Body of pancreas (tissue), 4 donors: ENCODE measurements around the gene PNMT. TPM values are rescaled to one million over a fixed set of nuclear protein-coding genes. Genes with fewer than 3 reads are reported as not detected.

Experiments used
- ATAC-seq: fragments of 150-250 bp; one replicate; pipeline ENCODE4 v1.9.1; 2016
- DNase-seq, 4 donors: peaks; one replicate each; pipeline ENCODE4 v3.0.0-alpha.2; 2019
- H3K27ac ChIP-seq, 4 donors: fragments of 200-600 bp; sonication (generic); 1 replicate in 3 of 4; 2 replicates in 1 of 4; pipeline versions ENCODE4 v1.5.1 to v1.6.1; 2016 to 2019; ENCODE audit warnings: mild to moderate bottlenecking in 1 of 4, mixed read lengths in 1 of 4, moderate library complexity in 1 of 4
- H3K27me3 ChIP-seq, 2 donors: fragments of 200-600 bp; sonication (generic); one replicate each; pipeline ENCODE4 v1.6.0; 2016; ENCODE audit warnings: mild to moderate bottlenecking in 1 of 2
- H3K36me3 ChIP-seq, 2 donors: fragments of 200-600 bp; sonication (generic); replicated peaks in 1 of 2; 2 replicates each; pipeline ENCODE4 v1.5.1; 2016; ENCODE audit warnings: low read depth in 2 of 2; ENCODE audit not compliant: insufficient read depth in 1 of 2
- H3K4me1 ChIP-seq: fragments of 200-600 bp; sonication (generic); one replicate; pipeline ENCODE4 v1.6.0; 2016
- H3K4me3 ChIP-seq, 2 donors: fragments of 200-600 bp; sonication (generic); 1 replicate in 1 of 2; 2 replicates in 1 of 2; pipeline ENCODE4 v1.5.1; 2016 to 2019
- H3K9me3 ChIP-seq, 3 donors: fragments of 200-600 bp; sonication (generic); 1 replicate in 2 of 3; 2 replicates in 1 of 3; pipeline ENCODE4 v1.5.1; 2016
- CTCF ChIP-seq, 7 experiments: fragments of 450-650 bp in 4 of 7; fragments of 200-600 bp in 3 of 7; sonication (generic) in 3 of 7; IDR thresholded peaks; one replicate each; pipeline ENCODE4 v1.5.1; 2016 to 2019; ENCODE audit warnings: antibody characterized with exemption in 7 of 7
- POLR2A ChIP-seq, 3 donors: fragments of 450-650 bp; IDR thresholded peaks; one replicate each; pipeline ENCODE4 v1.6.1; 2016; ENCODE audit warnings: antibody characterized with exemption in 3 of 3, mild to moderate bottlenecking in 2 of 3
- WGBS, 2 donors: methylation state at CpG; one replicate each; pipeline ENCODE4 v1.1.5; 2017; 5-methylcytosine and 5-hydroxymethylcytosine counted together
- intact Hi-C: fragments of 100-400 bp; cut with DNase I; formaldehyde crosslinking; loops from one replicate; pipeline ENCODE4 v1.15.1; 2023
- total RNA-seq, 2 donors: library from RNA; depleted of rRNA; stranded (reverse); fragments of >200 nt; gene quantifications; one replicate each; pipeline ENCODE4 v1.1.0, GENCODE V29; 2016

The PNMT gene
- total RNA-seq, 2 donors from 2014 or later = 1.3 to 2.6 TPM

GRCh38 chr17:39659279-39660010, 8.8 kb upstream of the PNMT start:
- ATAC-seq (no peak), DNase-seq (no peak)
- Histone ChIP-seq H3K4me1 (peaks cover 4% of the 10 kb centered on the region), H3K9me3 (no peaks in the 10 kb centered on the region), H3K4me3 (no peak overlapping the region), H3K27me3 (no peaks in the 10 kb centered on the region), H3K27ac (no peak overlapping the region), H3K36me3 (peaks cover 0 to 9% of the 10 kb centered on the region in 2 donors)
- TF ChIP-seq POLR2A (IDR thresholded peaks at IDR 0.05) (no peak), CTCF (IDR thresholded peaks at IDR 0.05) (no peak)
- intact Hi-C loops = no loop called here
- WGBS, 2 donors = 69 to 85% methylated on average over 14 to 15 of the region's 15 CpGs

- Histone ChIP-seq H3K27me3 (no peaks in the 10 kb centered on the region), H3K4me3 (no peak overlapping the region), H3K27ac (no peak overlapping the region), H3K4me1 (peaks cover 4% of the 10 kb centered on the region), H3K9me3 (no peaks in the 10 kb centered on the region), H3K36me3 (peaks cover 0 to 9% of the 10 kb centered on the region in 2 donors)
- 60 to 86% methylated on average over 5 of the region's 5 CpGs for WGBS, 2 donors
- no peak for ATAC-seq
- DNase-seq = no peak
- TF ChIP-seq POLR2A (IDR thresholded peaks at IDR 0.05) (no peak), CTCF (IDR thresholded peaks at IDR 0.05) (no peak)
- intact Hi-C loops = no loop called here
Observed at GRCh38 chr17:39660011-39660360, 8.3 kb upstream of the PNMT start.

- DNase-seq (no peak), ATAC-seq (no peak)
- H3K36me3 ChIP-seq = peaks cover 0 to 9% of the 10 kb centered on the region in 2 donors
Observed at GRCh38 chr17:39660397-39661385, 7.6 kb upstream of the PNMT start.

GRCh38 chr17:39661744-39662541, 6.3 kb upstream of the PNMT start:
- 85 to 89% methylated on average over 3 to 8 of the region's 8 CpGs for WGBS, 2 donors
- Histone ChIP-seq H3K4me1 (peaks cover 9% of the 10 kb centered on the region), H3K36me3 (peaks cover 0 to 9% of the 10 kb centered on the region in 2 donors), H3K27ac (no peak overlapping the region), H3K9me3 (no peaks in the 10 kb centered on the region), H3K27me3 (no peaks in the 10 kb centered on the region), H3K4me3 (no peak overlapping the region)
- intact Hi-C loops = no loop called here
- DNase-seq (no peak), ATAC-seq (no peak)
- TF ChIP-seq CTCF (IDR thresholded peaks at IDR 0.05) = no peak

More at GRCh38 chr17:39660397-39661385, 7.6 kb upstream of the PNMT start:
- H3K4me3 ChIP-seq = no peak overlapping the region
- H3K27me3 ChIP-seq = no peaks in the 10 kb centered on the region
- no peak for TF ChIP-seq POLR2A (IDR thresholded peaks at IDR 0.05)
- TF ChIP-seq CTCF (IDR thresholded peaks at IDR 0.05) = no peak
- H3K27ac ChIP-seq = no peak overlapping the region
- WGBS, 2 donors = 93% methylated on average over 24 to 32 of the region's 35 CpGs
- H3K4me1 ChIP-seq = peaks cover 8% of the 10 kb centered on the region
- intact Hi-C loops = no loop called here
- no peaks in the 10 kb centered on the region for H3K9me3 ChIP-seq
